Right ventricle myocardium superior (tissue), 1 donor: ENCODE results near the gene KRTAP10-12. TPM values are rescaled to one million over a fixed set of nuclear protein-coding genes. Genes with fewer than 3 reads are reported as not detected.

Experiments
- ATAC-seq: fragments of 200-7000 bp; cut with Tn5 transposase; one replicate; pipeline ENCODE4 v1.9.1; 2020; ENCODE audit warnings: mild to moderate bottlenecking; ENCODE audit not compliant: poor library complexity
- DNase-seq: peaks from one replicate; pipeline ENCODE4 v3.0.0-alpha.2; 2020
- intact Hi-C: fragments of 100-400 bp; cut with DNase I; formaldehyde crosslinking; loops from one replicate; pipeline ENCODE4 v1.11.2; 2022
- total RNA-seq: library from RNA; stranded (reverse); fragmentation: NEBNext Ultra II Directional; extraction: Animal tissue kit (Norgen Biotek cat#: 25700); gene quantifications from one replicate; pipeline ENCODE4 v1.2.1, GENCODE V29; 2021
- donor health status: DM: no; HTN: yes; CAD: no; lungs with severe emphysema.

The KRTAP10-12 gene
- total RNA-seq, 1 donor from 2014 or later, result not detected

DNA sequence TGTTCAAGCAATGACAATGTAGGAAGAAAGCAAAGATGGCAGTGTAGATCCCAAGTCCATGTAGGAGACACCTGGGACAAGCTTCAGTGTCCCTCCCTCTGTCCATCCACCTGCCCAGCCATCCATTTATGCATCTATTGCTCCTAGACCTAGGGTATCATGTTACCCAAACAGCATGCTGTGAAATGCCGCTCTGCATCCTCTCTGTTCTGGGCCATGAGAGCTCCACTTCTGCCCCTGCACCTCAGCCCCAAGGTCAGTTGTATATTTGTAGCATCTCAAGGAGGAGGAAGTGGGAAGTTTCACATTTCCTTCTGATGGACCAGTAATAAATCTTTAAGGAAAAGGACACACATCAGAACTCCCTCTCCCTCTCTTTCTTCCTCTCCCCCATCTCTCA is 42.3 kb downstream of the KRTAP10-12 start:
- intact Hi-C loops, result no loop called here
- DNase-seq (no peak), ATAC-seq (no peak)

DNA sequence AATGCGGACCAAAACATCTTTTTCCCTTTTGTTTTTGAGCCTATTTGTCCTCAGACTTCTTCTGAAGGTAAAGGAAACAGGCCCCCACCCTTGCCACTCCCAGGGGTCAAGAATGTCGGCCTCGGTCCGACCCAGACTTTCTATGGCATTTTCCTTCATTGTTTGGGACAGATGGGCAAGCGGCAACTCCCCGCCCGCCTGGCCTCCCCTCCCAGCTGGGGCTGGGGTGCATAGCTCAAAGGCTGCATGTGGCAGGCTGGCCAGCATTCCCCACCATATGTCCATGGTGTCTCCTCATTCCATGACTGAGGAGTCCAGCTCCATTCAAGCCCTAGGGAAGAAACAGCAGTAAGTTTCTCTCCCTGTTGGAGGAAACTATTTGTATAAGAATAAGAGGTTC is 43.8 kb downstream of the KRTAP10-12 start:
- ATAC-seq (no peak), DNase-seq (no peak)
- intact Hi-C loops, result no loop called here

GRCh38 chr21:44741921-44742320 is 44.9 kb downstream of the KRTAP10-12 start:
- intact Hi-C loops, result no loop called here
- ATAC-seq, result no peak
- no peak for DNase-seq

GRCh38 chr21:44742418-44743153 is 45.6 kb downstream of the KRTAP10-12 start:
- DNase-seq (no peak), ATAC-seq (no peak)
- intact Hi-C loops, result no loop called here

Other genes starting within 250 kb of the KRTAP10-12 start
- 2.7 TPM for gene LRRC3, start 241.7 kb upstream of the KRTAP10-12 start, total RNA-seq
- not detected for gene KRTAP10-1, start 157.0 kb upstream of the KRTAP10-12 start, total RNA-seq
- not detected for gene KRTAP10-2, start 145.7 kb upstream of the KRTAP10-12 start, total RNA-seq
- not detected for gene KRTAP10-3, start 138.4 kb upstream of the KRTAP10-12 start, total RNA-seq
- gene KRTAP10-4, start 123.4 kb upstream of the KRTAP10-12 start, total RNA-seq, result not detected
- gene KRTAP10-5, start 116.6 kb upstream of the KRTAP10-12 start, total RNA-seq, result not detected
- gene KRTAP10-6, start 104.7 kb upstream of the KRTAP10-12 start, total RNA-seq, result not detected
- gene KRTAP10-7, start 96.6 kb upstream of the KRTAP10-12 start, total RNA-seq, result not detected
- not detected for gene KRTAP10-8, start 85.1 kb upstream of the KRTAP10-12 start, total RNA-seq
- not detected for gene KRTAP10-9, start 70.1 kb upstream of the KRTAP10-12 start, total RNA-seq
- not detected for gene KRTAP10-10, start 59.8 kb upstream of the KRTAP10-12 start, total RNA-seq
- not detected for gene KRTAP10-11, start 50.8 kb upstream of the KRTAP10-12 start, total RNA-seq
- gene KRTAP12-4, start 42.5 kb upstream of the KRTAP10-12 start, total RNA-seq, result not detected
- gene KRTAP12-3, start 39.2 kb upstream of the KRTAP10-12 start, total RNA-seq, result not detected
- gene KRTAP12-2, start 30.2 kb upstream of the KRTAP10-12 start, total RNA-seq, result not detected
- not detected for gene KRTAP12-1, start 15.0 kb upstream of the KRTAP10-12 start, total RNA-seq
- 0.51 TPM for gene TSPEAR, start 14.4 kb downstream of the KRTAP10-12 start, total RNA-seq
- 64.5 TPM for gene UBE2G2, start 104.6 kb downstream of the KRTAP10-12 start, total RNA-seq
- 66.5 TPM for gene SUMO3, start 120.9 kb downstream of the KRTAP10-12 start, total RNA-seq
- 133 TPM for gene PTTG1IP, start 176.5 kb downstream of the KRTAP10-12 start, total RNA-seq
- gene ITGB2, start 223.7 kb downstream of the KRTAP10-12 start, total RNA-seq, result 23.8 TPM
- 77.4 TPM for gene SLX9, start 242.9 kb downstream of the KRTAP10-12 start, total RNA-seq